SU-DHL-6 (cell line): ENCODE data around the gene AQP9.

Experiments
- EZH2phosphoT487 ChIP-seq: fragments of 200-600 bp; sonication (generic), shearing (Covaris generic); conservative IDR thresholded peaks from 2 replicates; pipeline ENCODE4 v1.6.1; 2018; ENCODE audit warnings: mild to moderate bottlenecking, antibody characterized with exemption, low read length, moderate library complexity, mixed read lengths
- TF ChIP-seq, protein P1 (sequence below): fragments of 200-600 bp; sonication (generic); IDR thresholded peaks from one replicate; pipeline ENCODE4 v1.5.1; 2017; ENCODE audit warnings: antibody characterized with exemption, mild to moderate bottlenecking, low read length, moderate library complexity; ENCODE audit not compliant: insufficient read depth, poor library complexity, severe bottlenecking

DNA sequence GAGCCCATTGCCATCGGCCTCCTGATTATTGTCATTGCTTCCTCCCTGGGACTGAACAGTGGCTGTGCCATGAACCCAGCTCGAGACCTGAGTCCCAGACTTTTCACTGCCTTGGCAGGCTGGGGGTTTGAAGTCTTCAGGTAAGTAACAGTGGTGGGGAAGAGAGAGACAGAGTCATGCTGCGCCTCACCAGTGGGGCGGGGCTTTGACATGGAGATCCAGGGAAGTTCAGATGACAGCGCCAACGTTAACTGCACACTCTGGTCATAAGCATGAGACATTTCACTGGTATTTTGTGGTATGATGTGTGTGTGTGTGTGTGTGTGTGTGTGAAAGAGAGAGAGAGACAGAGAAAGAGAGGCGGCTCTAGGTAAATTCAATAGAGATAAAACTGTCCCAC is 41.0 kb downstream of the AQP9 start:
- TF ChIP-seq, protein P1, sequence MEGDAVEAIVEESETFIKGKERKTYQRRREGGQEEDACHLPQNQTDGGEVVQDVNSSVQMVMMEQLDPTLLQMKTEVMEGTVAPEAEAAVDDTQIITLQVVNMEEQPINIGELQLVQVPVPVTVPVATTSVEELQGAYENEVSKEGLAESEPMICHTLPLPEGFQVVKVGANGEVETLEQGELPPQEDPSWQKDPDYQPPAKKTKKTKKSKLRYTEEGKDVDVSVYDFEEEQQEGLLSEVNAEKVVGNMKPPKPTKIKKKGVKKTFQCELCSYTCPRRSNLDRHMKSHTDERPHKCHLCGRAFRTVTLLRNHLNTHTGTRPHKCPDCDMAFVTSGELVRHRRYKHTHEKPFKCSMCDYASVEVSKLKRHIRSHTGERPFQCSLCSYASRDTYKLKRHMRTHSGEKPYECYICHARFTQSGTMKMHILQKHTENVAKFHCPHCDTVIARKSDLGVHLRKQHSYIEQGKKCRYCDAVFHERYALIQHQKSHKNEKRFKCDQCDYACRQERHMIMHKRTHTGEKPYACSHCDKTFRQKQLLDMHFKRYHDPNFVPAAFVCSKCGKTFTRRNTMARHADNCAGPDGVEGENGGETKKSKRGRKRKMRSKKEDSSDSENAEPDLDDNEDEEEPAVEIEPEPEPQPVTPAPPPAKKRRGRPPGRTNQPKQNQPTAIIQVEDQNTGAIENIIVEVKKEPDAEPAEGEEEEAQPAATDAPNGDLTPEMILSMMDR = no peak
- no peak for TF ChIP-seq EZH2phosphoT487
